Muscle of leg (tissue), 11 donors: ENCODE measurements around the gene AQP3. TPM values are rescaled to one million over a fixed set of nuclear protein-coding genes. Genes with fewer than 3 reads are reported as not detected.
A peak's percentile ranks its signal among the peaks of the same experiment; 100 is the strongest.

Experiments used
- DNase-seq: peaks from one replicate; pipeline ENCODE4 v3.0.0; 2013
- H3K27ac ChIP-seq: one replicate; pipeline ENCODE4 v1.5.1; 2013; ENCODE audit warnings: mild to moderate bottlenecking, low read length, control low read depth
- H3K27me3 ChIP-seq: one replicate; pipeline ENCODE4 v1.6.1; 2013; ENCODE audit warnings: low read length; ENCODE audit not compliant: control insufficient read depth, insufficient read depth
- H3K36me3 ChIP-seq: one replicate; pipeline ENCODE4 v1.6.1; 2013; ENCODE audit warnings: low read length; ENCODE audit not compliant: control insufficient read depth, insufficient read depth
- H3K4me1 ChIP-seq: one replicate; pipeline ENCODE4 v1.6.1; 2013; ENCODE audit warnings: low read length; ENCODE audit not compliant: control insufficient read depth, insufficient read depth
- H3K4me3 ChIP-seq: one replicate; pipeline ENCODE4 v1.5.1; 2013; ENCODE audit warnings: low read length, control low read depth
- H3K9me3 ChIP-seq: replicated peaks from 2 replicates; pipeline ENCODE4 v1.6.1; 2013; ENCODE audit warnings: low read depth, low read length; ENCODE audit not compliant: control insufficient read depth
- WGBS: methylation state at CpG from one replicate; pipeline ENCODE4 v1.1.5; 2013; ENCODE audit warnings: missing lambda C conversion rate; ENCODE audit not compliant: insufficient coverage; 5-methylcytosine and 5-hydroxymethylcytosine counted together
- polyA plus RNA-seq, 8 donors: library from polyadenylated mRNA; unstranded; fragments of 120-200 nt; gene quantifications; one replicate each; pipeline versions ENCODE4 v1.2.1 to v1.2.3, GENCODE V29; 2013; ENCODE audit warnings: inconsistent platforms in 1 of 8, low replicate concordance in 1 of 8; ENCODE audit not compliant: insufficient read length in 8 of 8, insufficient read depth in 1 of 8
- total RNA-seq: library from RNA; stranded (reverse); fragments of 120-200 nt; gene quantifications from one replicate; pipeline ENCODE4 v1.2.4, GENCODE V29; 2013

Gene AQP3
- total and polyA plus RNA-seq, 9 donors: 5.6 to 14.0 (median 8.3) TPM

DNA sequence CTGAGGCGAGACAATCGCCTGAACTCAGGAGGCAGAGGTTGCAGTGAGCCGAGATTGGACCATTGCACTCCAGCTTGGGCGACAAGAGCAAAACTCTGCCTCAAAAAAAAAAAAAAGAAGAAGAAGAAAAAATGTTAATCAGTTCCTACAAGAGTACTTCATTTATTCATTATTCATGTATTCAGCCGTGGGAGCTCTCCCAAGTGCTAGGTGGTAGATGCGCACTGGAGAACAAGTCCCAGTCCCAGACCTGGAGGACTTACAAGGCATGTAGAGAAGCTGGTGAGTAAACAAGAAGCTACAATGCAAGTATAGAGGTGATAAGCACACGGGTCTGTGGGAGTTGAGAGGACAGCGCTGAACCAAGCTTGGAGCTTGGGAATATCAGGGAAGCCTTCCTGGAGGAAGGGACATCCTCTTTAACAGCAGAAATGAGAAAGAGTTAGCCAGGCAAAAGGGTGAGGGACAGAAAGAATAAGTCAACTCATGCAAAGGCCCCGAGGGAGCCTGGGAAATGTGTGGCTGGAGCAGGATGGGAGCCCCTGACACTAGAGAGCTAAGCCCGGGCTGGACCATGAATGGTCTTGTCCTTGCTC is 27.6 kb downstream of the AQP3 start:
- no peak overlapping the region for H3K4me3 ChIP-seq
- 55% methylated on average over 5 of the region's 10 CpGs for WGBS
- DNase-seq: no peak

DNA sequence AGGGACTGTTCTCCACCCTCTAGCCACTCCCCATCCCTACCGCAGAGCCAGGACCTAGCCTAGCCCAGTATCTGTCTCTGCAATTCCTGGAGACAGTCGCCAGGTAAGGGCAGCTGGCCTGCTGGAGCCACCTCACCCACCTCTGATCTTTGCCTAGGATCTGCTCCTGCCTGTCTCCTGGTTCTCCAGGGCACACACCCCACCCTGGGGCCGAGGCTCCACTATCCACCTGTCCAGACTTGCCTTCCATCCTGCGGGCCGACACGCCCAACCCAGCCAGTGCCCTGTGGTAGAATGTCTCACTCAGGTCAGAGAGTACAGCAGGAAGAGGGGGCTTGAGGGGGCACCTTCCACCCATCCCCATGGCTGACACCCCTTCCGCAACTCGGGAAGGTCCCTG is 29.3 kb downstream of the AQP3 start:
- Histone ChIP-seq H3K4me3 (no peak overlapping the region), H3K27ac (no peak overlapping the region), H3K4me1 (peaks cover 7% of the 10 kb centered on the region), H3K27me3 (peaks cover 5% of the 10 kb centered on the region), H3K9me3 (no peaks in the 10 kb centered on the region), H3K36me3 (no peaks in the 10 kb centered on the region)
- 100% methylated on average over 1 of the region's 8 CpGs for WGBS
- no peak for DNase-seq

More for the DNA sequence above, 27.6 kb downstream of the AQP3 start:
- no peaks in the 10 kb centered on the region for H3K36me3 ChIP-seq
- no peaks in the 10 kb centered on the region for H3K9me3 ChIP-seq
- H3K27me3 ChIP-seq: peaks cover 5% of the 10 kb centered on the region
- H3K27ac ChIP-seq: no peak overlapping the region
- peaks cover 6% of the 10 kb centered on the region for H3K4me1 ChIP-seq

DNA sequence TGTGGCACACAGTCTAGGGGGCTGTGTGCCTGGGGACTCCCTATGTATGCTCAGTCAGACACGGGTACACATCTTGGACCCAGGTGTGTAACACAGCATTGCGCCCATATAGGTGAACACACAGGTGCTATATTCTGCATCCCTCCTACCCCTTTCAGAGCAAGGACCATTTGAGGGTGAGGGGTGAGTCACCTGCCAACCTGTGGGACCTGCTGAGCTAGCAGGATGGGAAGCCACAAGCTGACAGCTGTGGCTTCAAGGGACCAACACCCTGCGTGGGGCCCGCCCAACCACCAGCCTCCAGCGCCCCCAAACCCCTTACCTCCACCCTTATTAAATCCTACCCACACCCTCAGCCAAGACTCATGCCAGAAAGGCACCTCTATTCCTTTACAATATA is 30.4 kb downstream of the AQP3 start:
- Histone ChIP-seq H3K4me3 (no peak overlapping the region), H3K27me3 (peaks cover 5% of the 10 kb centered on the region), H3K9me3 (no peaks in the 10 kb centered on the region), H3K27ac (no peak overlapping the region), H3K36me3 (no peaks in the 10 kb centered on the region), H3K4me1 (peaks cover 7% of the 10 kb centered on the region)
- no peak for DNase-seq
- 97% methylated on average over 3 of the region's 5 CpGs for WGBS

- no peaks in the 10 kb centered on the region for H3K36me3 ChIP-seq
- no peak overlapping the region for H3K4me3 ChIP-seq
- peak; percentile 34 for DNase-seq
- H3K27me3 ChIP-seq: peaks cover 5% of the 10 kb centered on the region
- peaks cover 7% of the 10 kb centered on the region for H3K4me1 ChIP-seq
- H3K9me3 ChIP-seq: no peaks in the 10 kb centered on the region
- H3K27ac ChIP-seq: no peak overlapping the region
- WGBS: 22% methylated on average over 8 of the region's 9 CpGs
Observed at GRCh38 chr9:33415501-33416038, 31.8 kb downstream of the AQP3 start.

GRCh38 chr9:33414889-33415500 is 32.4 kb downstream of the AQP3 start:
- H3K4me1 ChIP-seq: peaks cover 7% of the 10 kb centered on the region
- peaks cover 5% of the 10 kb centered on the region for H3K27me3 ChIP-seq
- WGBS: 60% methylated on average over 1 of the region's 13 CpGs
- H3K27ac ChIP-seq: no peak overlapping the region
- no peaks in the 10 kb centered on the region for H3K9me3 ChIP-seq
- no peak overlapping the region for H3K4me3 ChIP-seq
- no peaks in the 10 kb centered on the region for H3K36me3 ChIP-seq
- DNase-seq: no peak

DNA sequence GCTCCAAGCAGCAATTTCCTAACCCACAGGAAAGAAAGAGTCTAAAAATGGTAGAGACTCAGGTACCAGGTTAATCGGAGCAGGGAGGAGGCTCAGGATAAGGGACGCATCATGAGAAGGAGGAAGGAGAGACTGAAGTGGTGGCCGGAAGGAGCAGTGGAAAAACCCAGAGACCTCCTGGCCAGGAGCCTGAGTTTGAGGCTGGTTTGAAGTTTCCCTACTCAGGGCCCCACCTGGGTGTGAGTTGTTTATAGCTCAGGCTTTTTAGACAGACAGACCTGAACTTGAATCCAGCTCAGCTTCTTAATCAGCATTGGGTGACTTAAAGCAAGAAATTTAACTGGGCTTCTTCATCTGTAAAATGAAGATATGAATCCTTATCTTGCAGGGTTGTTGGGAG is 33.1 kb downstream of the AQP3 start:
- Histone ChIP-seq H3K4me3 (no peak overlapping the region), H3K4me1 (peaks cover 7% of the 10 kb centered on the region), H3K9me3 (no peaks in the 10 kb centered on the region), H3K36me3 (no peaks in the 10 kb centered on the region), H3K27me3 (peaks cover 2% of the 10 kb centered on the region), H3K27ac (no peak overlapping the region)
- no peak for DNase-seq
- 44% methylated on average over 2 of the region's 3 CpGs for WGBS

DNA sequence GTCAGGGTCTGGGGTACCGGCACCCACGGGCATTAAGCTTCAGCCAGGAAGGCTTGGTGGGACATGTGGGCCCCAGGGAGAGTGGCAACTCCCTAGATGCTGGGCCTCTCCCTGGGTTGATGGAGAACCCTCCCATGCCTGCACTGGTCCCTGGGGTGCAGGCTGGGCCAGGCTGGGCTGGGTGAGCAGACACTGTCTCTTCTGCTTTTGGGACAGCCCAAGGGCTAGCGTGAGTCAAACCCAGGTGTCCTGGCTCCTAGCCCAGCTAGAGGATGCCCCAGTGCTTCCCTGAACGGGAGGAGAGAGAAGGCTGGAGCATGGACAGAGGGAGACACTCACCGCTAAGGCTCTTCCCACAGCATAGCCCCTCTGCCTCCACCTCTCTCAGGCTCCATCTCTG is 39.3 kb downstream of the AQP3 start:
- Histone ChIP-seq H3K4me1 (peaks cover 5% of the 10 kb centered on the region), H3K9me3 (no peaks in the 10 kb centered on the region), H3K36me3 (no peaks in the 10 kb centered on the region), H3K4me3 (no peak overlapping the region), H3K27me3 (no peaks in the 10 kb centered on the region), H3K27ac (no peak overlapping the region)
- 68% methylated on average over 3 of the region's 5 CpGs for WGBS
- DNase-seq: no peak

DNA sequence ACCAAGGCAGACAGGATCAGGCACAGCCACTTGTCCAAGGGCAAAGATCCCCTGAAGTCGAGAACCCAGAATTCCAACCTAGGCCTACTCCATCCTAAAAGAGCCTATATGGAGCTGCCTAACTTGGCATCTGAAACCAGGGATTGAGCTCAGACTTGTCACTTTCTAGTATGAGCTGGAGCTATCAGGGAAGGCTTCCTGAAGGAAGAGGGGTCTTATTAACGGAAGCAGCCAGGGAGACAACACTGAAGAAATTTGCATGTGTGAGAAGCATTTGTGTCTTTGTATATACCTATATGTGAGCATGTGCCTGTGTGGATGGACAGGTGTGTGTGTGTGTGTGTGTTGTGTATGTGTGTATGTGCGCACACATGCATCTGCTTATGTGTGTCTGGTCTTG is 40.3 kb downstream of the AQP3 start:
- Histone ChIP-seq H3K27ac (no peak overlapping the region), H3K9me3 (no peaks in the 10 kb centered on the region), H3K27me3 (no peaks in the 10 kb centered on the region), H3K4me1 (peaks cover 15% of the 10 kb centered on the region), H3K4me3 (no peak overlapping the region), H3K36me3 (no peaks in the 10 kb centered on the region)
- no peak for DNase-seq
- 100% methylated on average over 1 of the region's 3 CpGs for WGBS

DNA sequence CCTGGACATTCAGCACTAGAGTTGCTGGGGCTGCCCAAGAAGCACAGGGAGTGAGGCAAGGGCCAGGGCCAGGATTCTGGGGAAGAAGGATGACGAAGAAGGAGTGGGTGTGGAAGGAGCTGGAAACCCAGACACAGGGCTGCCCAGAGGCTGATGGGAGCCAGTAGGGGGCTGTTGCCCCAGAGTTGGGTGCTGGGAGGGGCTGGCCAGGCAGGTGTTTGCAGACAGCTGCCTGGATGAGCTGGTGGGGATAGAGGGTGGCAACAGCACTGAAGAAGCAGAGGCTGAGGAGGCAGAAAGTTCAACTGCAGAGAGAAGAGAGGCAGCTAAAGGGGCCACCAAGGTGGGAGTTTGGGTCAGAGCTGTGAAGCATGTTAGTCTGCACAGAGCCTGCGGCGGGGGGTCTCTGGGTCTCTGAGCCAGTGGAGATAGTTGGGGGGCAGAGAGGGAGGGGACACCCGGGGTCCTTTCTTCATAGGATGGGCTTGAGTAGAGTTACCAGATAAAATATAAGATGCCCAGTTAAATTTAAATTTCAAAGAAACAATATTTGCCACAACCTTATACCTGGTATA is 42.5 kb downstream of the AQP3 start:
- Histone ChIP-seq H3K27ac (no peak overlapping the region), H3K9me3 (no peaks in the 10 kb centered on the region), H3K36me3 (no peaks in the 10 kb centered on the region), H3K4me1 (peaks cover 21% of the 10 kb centered on the region), H3K4me3 (no peak overlapping the region), H3K27me3 (no peaks in the 10 kb centered on the region)
- DNase-seq: no peak
- WGBS: 80% methylated on average over 2 of the region's 4 CpGs

DNA sequence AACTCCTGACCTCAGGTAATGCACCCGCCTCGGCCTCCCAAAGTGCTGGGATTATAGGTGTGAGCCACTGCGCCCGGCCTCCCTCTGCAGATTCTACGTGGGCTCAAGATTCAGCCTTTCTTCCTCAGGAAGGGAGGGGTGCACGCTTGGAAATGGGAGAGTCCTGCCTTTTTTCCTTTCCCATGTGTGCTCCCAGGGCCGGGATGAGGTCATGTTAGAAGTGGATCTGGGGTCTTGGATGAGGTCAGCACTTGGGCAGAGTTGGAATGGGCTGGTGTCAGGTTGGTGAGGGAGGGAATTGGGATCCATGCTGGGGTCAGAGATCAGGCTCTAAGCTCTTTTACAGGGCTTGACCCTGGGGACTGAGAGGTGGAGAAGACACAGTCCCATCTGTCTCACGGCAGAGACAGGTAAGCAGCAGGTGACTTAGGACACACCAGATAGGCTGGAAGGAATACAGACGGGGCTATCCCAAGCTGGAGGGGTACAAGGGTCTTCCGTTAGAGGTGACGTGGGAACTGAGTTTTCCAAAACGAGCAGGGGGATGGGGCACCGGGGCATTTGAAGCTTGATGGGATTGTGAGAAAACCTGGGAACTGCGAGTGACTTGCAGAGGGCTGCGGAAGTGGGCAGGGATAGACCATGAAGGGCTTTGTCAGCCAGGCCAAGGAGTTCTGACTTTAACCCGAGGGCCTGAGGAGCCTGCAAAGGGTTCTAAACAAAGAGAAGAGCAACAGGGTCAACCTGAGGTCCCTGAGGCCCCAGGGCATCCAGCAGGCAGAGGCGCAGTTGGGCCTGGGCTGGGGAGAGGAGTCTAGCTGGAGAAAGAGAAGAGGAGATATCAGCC is 43.2 kb downstream of the AQP3 start:
- Histone ChIP-seq H3K36me3 (no peaks in the 10 kb centered on the region), H3K9me3 (no peaks in the 10 kb centered on the region), H3K27me3 (no peaks in the 10 kb centered on the region), H3K4me3 (no peak overlapping the region), H3K4me1 (peaks cover 21% of the 10 kb centered on the region), H3K27ac (no peak overlapping the region)
- DNase-seq: no peak
- WGBS: 75% methylated on average over 16 of the region's 17 CpGs
